Raji (cell line): Measurements from ENCODE around the gene PLD1.

Source experiments
- POLR2A ChIP-seq: IDR thresholded peaks from 2 replicates; pipeline ENCODE4 v1.6.1; 2011; ENCODE audit warnings: low read depth, low read length, control low read depth; ENCODE audit not compliant: insufficient read depth

PLD1 gene

GRCh38 chr3:171827385-171827784 is 17.1 kb upstream of the PLD1 start:
- TF ChIP-seq POLR2A = no peak

- TF ChIP-seq POLR2A = no peak
Measured at GRCh38 chr3:171825222-171825828, 15.0 kb upstream of the PLD1 start.

GRCh38 chr3:171824824-171825221 is 14.5 kb upstream of the PLD1 start:
- no peak for TF ChIP-seq POLR2A

GRCh38 chr3:171824116-171824515 is 13.8 kb upstream of the PLD1 start:
- TF ChIP-seq POLR2A = no peak

- no peak for TF ChIP-seq POLR2A
Measured at GRCh38 chr3:171822431-171823106, 12.3 kb upstream of the PLD1 start.

GRCh38 chr3:171821778-171822358 is 11.6 kb upstream of the PLD1 start:
- TF ChIP-seq POLR2A = no peak

- no peak for TF ChIP-seq POLR2A
Measured at GRCh38 chr3:171821044-171821443, 10.8 kb upstream of the PLD1 start.

- TF ChIP-seq POLR2A = no peak
Measured at GRCh38 chr3:171817074-171817800, 7.0 kb upstream of the PLD1 start.

GRCh38 chr3:171815973-171816595 is 5.8 kb upstream of the PLD1 start:
- no peak for TF ChIP-seq POLR2A

- TF ChIP-seq POLR2A = no peak
Measured at GRCh38 chr3:171813897-171814460, 3.7 kb upstream of the PLD1 start.

- TF ChIP-seq POLR2A = no peak
Measured at GRCh38 chr3:171813278-171813896, 3.1 kb upstream of the PLD1 start.

GRCh38 chr3:171812811-171813210 is 2.5 kb upstream of the PLD1 start:
- no peak for TF ChIP-seq POLR2A

- no peak for TF ChIP-seq POLR2A
Measured at GRCh38 chr3:171811913-171812335, 1.6 kb upstream of the PLD1 start.

- TF ChIP-seq POLR2A = no peak
Measured at GRCh38 chr3:171811295-171811912, 1.1 kb upstream of the PLD1 start.
